ENCODE data around the gene THSD7A. TPM values are rescaled to one million over a fixed set of nuclear protein-coding genes. Genes with fewer than 3 reads are reported as not detected.

The THSD7A gene
- total RNA-seq, 4 donors from 2014 or later, result 3.9 to 12.3 (median 5.9) TPM

DNA sequence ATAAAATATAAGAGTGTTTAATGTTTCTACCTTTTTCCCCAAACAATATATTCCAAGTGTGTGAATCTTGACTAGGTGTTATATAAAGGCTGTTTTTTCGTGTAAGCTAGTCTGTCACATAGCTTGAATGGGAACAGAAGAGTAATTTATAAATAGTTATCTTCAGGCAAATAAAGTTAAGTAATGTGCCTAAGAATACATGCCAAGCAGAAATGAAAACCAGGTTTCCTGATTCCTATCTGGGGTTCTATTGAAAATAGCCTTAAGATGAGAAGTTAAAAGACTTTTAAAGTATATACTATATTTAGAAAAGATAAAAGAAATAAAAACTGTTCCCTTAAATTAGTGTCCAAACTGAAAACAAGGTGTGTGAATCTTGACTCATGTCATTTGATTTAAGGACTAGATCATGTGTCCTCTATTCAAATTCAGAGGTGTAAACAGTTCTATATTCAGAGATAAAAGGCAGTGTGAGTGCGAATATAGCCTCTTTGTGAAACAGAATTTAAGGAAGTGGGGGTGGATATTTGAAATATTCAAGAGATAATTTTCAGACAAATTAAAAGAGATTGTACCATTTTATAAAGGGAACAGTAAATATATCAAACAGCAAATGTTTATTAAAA lies 247.5 kb downstream of the THSD7A start:
- no peak for ATAC-seq (ENCODE audit: low FRiP score)
- TF ChIP-seq, protein P1, sequence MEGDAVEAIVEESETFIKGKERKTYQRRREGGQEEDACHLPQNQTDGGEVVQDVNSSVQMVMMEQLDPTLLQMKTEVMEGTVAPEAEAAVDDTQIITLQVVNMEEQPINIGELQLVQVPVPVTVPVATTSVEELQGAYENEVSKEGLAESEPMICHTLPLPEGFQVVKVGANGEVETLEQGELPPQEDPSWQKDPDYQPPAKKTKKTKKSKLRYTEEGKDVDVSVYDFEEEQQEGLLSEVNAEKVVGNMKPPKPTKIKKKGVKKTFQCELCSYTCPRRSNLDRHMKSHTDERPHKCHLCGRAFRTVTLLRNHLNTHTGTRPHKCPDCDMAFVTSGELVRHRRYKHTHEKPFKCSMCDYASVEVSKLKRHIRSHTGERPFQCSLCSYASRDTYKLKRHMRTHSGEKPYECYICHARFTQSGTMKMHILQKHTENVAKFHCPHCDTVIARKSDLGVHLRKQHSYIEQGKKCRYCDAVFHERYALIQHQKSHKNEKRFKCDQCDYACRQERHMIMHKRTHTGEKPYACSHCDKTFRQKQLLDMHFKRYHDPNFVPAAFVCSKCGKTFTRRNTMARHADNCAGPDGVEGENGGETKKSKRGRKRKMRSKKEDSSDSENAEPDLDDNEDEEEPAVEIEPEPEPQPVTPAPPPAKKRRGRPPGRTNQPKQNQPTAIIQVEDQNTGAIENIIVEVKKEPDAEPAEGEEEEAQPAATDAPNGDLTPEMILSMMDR (IDR thresholded peaks at IDR 0.05), result no peak
- DNase-seq (ENCODE audit: low spot score), result no peak

DNA sequence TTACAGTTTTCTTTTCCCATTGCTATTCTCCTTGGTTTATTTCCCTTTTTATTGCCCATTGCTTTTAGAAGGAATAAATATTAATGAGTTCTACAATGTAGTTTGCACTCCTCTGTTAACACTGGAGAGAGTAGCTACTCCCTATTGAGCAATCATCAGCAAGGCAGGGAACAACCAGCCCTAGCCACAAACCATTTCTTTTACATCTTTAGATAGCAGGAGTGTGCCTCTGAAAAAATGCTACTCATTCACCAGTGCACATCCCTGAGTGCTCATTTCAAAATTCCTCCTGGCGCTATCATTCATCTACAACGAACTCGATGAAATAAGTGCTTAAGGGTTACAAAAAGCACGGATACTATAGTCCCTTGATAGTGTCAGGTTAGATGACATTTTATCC lies 252.9 kb downstream of the THSD7A start:
- TF ChIP-seq, protein P1 (IDR thresholded peaks at IDR 0.05), result no peak
- ATAC-seq (ENCODE audit: low FRiP score) (no peak), DNase-seq (ENCODE audit: low spot score) (no peak)

DNA sequence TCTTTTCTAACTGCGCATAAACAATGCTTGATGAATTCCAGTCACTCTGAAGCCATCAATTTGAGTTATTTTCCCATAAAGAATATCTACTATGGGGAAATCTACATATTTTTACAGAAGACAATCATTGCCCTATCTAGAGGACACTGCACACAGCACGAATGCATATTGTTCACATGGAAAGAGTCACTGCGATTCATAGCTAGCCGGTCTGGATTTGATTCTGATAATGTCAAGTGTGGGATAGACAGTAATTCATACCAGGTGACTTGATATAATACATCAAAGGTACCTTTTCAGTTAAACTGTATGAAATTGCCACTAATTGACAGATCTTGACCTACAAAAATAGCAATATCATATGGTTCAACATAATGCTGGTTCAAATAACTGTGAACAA lies 255.7 kb downstream of the THSD7A start:
- ATAC-seq (ENCODE audit: low FRiP score) (no peak), DNase-seq (ENCODE audit: low spot score) (no peak)
- TF ChIP-seq, protein P1 (IDR thresholded peaks at IDR 0.05), result no peak

DNA sequence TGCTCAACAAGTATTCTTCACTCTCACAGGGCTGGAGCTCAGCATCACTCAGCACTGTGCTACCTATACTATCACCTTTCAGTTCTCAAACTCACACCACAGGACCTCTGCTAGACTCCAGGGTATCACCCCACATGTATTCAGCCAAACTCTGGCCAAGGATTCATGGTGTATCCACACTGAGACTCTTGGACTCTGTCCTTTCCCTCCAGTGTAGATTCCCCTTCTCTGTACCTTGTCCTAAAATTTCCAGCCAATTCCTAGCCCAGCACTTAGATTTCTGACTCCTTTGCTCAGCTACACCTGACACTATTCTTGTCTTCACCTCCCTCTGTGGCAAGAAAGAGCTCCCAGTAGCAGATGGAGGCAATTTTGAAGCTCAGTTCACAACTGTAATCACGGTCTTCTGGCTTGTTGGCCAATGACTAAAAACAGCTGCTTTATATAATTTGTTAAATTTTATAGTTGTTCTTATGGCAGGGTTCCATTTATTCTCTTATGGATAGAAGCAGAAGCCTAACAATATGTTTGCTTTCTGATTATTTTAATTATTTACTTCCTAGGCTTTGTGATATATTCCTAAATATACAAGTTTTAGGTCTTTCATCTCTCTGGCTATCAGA lies 258.8 kb downstream of the THSD7A start:
- ATAC-seq (ENCODE audit: low FRiP score), result no peak
- no peak for DNase-seq (ENCODE audit: low spot score)
- TF ChIP-seq, protein P1 (IDR thresholded peaks at IDR 0.05), result no peak

- TF ChIP-seq, protein P1 (IDR thresholded peaks at IDR 0.05), result no peak
- no peak for ATAC-seq (ENCODE audit: low FRiP score)
- DNase-seq (ENCODE audit: low spot score), result no peak
Observed at GRCh38 chr7:11570922-11571550, 261.0 kb downstream of the THSD7A start.

GRCh38 chr7:11570205-11570604 lies 261.8 kb downstream of the THSD7A start:
- ATAC-seq (ENCODE audit: low FRiP score) (no peak), DNase-seq (ENCODE audit: low spot score) (no peak)
- TF ChIP-seq, protein P1 (IDR thresholded peaks at IDR 0.05), result no peak

- TF ChIP-seq, protein P1 (IDR thresholded peaks at IDR 0.05), result no peak
- DNase-seq (ENCODE audit: low spot score), result no peak
- no peak for ATAC-seq (ENCODE audit: low FRiP score)
Observed at GRCh38 chr7:11567571-11567970, 264.4 kb downstream of the THSD7A start.
